Measurements from ENCODE around the gene SLCO1A2.

SLCO1A2 gene

GRCh38 chr12:21328578-21328977 is 6.1 kb downstream of the SLCO1A2 start:
- DNase-seq (ENCODE audit: low read depth in 2 of 2) = no peak

DNA sequence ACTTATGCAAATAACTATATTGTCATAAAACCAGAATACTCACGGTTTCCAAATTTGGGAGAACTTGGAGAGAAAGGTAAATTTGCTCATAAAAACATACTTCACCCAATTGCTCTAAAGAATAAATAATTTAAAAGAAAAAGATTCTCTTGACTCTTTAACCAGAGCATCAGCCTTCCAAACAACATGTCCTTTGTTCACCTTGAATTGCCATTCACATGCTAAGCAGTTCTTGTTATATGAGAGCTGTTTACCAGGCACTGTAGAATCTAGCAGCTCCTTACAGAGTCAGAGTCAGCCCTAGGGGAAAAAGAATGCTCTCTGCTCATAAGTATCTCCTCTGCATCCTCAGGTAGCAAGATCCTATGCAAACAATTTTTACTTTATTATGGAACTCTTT is 10.2 kb downstream of the SLCO1A2 start:
- no peak for DNase-seq (ENCODE audit: low read depth in 2 of 2)

- no peak for DNase-seq (ENCODE audit: low read depth in 2 of 2)
Observed at GRCh38 chr12:21323736-21324135, 11.0 kb downstream of the SLCO1A2 start.

DNA sequence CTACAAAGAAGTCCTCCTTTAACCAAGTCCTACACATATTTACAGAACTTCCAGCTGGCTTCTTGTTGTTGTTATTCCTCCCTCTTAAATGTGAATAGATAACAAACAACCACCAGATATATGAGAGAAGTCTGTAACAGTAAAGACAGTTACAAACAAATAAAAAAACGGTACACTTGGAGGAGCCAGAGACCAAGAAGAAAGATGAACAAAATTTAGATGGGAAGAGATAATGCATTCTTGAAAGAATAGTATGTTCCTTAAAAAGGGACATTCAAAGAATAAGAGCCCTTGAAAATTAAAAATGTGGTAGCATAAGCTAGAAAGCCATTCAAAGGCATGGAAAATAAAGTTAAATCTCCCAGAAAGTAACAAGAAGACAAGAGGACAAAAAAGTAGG is 25.9 kb downstream of the SLCO1A2 start:
- no peak for DNase-seq (ENCODE audit: low read depth in 2 of 2)

GRCh38 chr12:21305661-21306060 is 29.1 kb downstream of the SLCO1A2 start:
- DNase-seq (ENCODE audit: low read depth in 2 of 2) = no peak

GRCh38 chr12:21300632-21301031 is 34.1 kb downstream of the SLCO1A2 start:
- DNase-seq (ENCODE audit: low read depth in 2 of 2) = no peak

DNA sequence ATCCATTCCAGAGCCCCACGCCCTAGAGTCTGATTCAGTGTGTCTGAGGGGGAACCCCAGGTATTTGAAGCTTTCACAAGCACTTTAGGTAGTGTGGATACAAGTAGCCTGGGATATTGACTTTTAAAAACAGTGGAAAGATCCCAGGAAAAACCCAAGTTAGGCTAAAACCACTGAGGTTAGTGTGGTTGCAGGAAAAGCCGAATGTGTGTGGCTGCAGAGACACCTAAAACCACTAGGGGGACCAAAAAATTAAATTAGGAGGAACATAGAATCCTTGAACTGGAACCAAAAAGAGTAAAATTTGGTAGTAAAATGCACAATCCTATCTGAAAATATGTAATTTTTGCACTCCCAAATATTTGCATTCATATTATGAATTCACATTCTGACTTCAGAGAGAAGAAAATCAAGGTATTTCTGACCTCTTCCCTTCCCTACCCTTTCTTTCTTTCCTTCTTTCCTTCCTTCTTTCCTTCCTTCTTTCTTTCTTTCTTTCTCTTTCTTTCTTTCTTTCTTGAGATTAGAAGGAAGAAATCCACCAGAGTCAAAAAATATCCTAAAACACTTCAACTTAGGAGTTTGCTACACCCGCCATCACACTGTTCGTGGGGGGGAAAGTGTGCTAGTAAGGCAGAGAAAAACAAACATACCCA is 37.8 kb downstream of the SLCO1A2 start:
- DNase-seq (ENCODE audit: low read depth in 2 of 2) = no peak

GRCh38 chr12:21296348-21296747 is 38.4 kb downstream of the SLCO1A2 start:
- no peak for DNase-seq (ENCODE audit: low read depth in 2 of 2)

GRCh38 chr12:21294176-21294575 is 40.5 kb downstream of the SLCO1A2 start:
- no peak for DNase-seq (ENCODE audit: low read depth in 2 of 2)

DNA sequence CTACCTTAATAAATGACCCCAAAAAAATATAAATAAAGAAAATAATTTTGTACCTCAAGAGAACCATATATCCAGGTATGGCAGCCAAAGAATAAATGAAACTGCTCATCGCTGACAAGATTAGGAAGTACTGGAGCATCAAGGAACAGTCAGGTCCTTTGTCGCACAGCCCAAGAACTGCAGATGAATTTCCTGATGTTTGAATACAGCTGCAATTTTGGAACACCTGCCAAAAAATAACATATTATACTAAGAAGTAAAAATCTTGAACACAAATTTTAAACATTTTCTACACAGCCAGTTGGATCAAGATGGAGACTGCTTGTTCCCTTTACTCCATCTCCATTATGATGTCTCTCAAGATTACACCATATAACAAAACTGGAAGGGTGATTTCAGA is 42.6 kb downstream of the SLCO1A2 start:
- DNase-seq (ENCODE audit: low read depth in 2 of 2) = no peak

GRCh38 chr12:21289698-21290097 is 45.0 kb downstream of the SLCO1A2 start:
- no peak for DNase-seq (ENCODE audit: low read depth in 2 of 2)

DNA sequence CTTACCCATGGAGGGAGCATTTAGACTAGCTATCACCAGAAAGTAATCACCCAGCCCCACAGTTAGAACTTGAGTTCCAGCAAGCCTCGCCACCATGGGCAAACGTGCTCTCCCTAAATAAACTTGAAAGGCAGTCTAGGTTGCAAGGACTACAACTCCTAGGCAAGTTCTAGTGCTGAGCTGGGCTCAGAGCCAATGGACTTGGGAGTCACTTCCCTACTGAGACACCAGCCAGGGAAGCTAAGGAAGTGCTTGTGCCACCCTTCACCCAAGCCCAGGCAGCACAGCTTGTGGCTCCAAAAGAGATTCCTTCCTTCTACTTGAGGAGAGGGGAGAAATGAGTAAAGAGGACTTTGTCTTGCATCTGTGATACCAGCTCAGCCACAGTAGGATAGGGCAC is 57.9 kb downstream of the SLCO1A2 start:
- no peak for DNase-seq (ENCODE audit: low read depth in 2 of 2)

DNA sequence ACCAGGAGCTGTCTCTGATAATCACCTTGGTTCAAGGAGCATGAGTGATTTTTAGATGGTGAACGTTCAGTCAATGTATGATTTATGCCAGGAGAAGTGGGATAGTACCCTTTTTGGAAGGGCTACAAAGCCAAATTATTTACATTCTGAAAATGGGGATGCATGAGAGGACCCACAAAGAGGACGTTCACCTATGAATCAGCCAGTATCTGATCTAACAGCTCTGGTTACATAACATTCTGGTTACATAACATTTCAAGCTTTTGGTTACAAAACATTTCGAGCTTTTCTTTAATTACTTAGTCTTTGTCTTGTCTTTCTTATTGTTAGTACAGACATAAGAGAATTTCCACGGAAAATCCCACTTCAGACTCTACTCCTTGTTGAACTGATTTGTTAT is 68.8 kb downstream of the SLCO1A2 start:
- DNase-seq (ENCODE audit: low read depth in 2 of 2) = no peak

- no peak for DNase-seq (ENCODE audit: low read depth in 2 of 2)
Observed at GRCh38 chr12:21264232-21264631, 70.5 kb downstream of the SLCO1A2 start.

GRCh38 chr12:21257172-21257571 is 77.5 kb downstream of the SLCO1A2 start:
- DNase-seq (ENCODE audit: low read depth in 2 of 2) = no peak

DNA sequence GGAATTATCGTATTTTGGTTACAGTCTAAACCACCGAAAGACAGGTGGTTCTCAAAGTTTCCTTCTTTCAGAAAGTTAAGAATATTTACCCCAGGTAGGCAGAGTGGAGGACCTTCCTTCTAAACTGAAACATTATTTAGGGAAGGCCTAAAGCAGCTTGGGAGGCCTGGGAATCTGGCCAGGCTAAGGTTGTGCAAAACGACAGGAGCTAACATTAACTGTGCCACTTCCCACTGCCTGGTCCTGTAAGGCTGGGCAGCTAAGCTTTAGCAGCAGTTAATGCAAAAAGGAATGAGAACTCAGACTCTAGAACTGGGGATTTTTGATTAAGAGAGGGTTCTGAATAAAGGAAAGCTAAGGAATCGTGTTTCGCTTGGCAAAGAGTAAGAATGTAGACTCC is 82.6 kb downstream of the SLCO1A2 start:
- DNase-seq (ENCODE audit: low read depth in 2 of 2) = no peak

DNA sequence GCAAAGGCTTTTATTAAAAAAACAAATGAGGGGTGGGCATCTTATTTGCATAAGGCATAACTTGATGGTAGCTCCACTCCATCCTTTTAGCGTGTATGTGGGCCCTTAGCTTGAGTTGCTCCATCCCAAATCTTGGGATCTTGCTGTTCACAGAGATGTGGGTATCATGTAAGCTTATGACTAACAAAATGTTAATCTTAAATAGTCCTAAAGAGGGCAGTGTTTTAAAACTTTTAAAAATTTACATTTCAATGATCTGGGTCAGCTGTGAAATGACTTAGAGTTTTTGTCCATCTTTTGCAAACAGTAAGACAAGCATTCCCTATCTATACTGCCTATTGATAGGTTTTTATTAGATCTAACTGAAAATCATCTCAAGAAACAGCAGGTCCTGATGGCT is 86.0 kb downstream of the SLCO1A2 start:
- DNase-seq (ENCODE audit: low read depth in 2 of 2) = no peak

- DNase-seq (ENCODE audit: low read depth in 2 of 2) = no peak
Observed at GRCh38 chr12:21239866-21240265, 94.9 kb downstream of the SLCO1A2 start.

DNA sequence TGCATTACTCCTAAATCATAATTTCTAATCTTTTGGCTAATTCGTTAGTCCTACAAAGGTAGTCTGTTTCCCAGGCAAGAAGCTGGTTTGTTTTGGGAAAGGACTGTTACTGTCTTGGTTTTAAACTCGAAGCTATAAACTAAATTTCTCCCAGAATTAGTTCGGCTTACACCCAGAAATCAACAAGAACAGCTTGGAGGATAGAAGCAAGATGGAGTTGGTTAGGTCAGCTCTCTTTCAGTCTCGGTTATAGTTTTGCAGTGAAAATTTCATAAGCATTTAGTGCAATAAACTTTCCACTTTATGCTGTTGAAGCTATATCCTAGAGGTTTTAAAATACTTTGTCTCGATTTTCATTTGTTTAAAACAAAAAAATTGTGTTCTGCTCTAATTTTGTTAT is 100.3 kb downstream of the SLCO1A2 start:
- no peak for DNase-seq (ENCODE audit: low read depth in 2 of 2)

GRCh38 chr12:21223930-21224329 is 110.8 kb downstream of the SLCO1A2 start:
- DNase-seq (ENCODE audit: low read depth in 2 of 2) = no peak

DNA sequence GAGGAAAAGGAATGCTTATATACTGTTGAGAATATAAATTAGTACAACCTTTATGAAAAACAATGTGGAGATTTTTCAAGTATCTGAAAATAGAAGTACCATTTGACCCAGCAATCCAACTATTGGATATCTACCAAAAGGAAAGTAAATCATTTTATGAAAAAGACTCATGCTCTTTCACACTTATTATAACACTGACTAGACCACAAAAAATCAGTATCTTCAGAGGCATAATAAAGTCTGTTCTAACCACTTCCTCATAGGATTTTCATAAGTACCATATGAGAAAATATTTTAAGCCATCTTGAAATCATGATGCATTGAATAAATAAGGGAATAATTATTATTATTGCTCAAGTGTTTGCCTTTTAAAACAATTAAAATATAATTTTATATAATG is 112.9 kb downstream of the SLCO1A2 start:
- no peak for DNase-seq (ENCODE audit: low read depth in 2 of 2)

DNA sequence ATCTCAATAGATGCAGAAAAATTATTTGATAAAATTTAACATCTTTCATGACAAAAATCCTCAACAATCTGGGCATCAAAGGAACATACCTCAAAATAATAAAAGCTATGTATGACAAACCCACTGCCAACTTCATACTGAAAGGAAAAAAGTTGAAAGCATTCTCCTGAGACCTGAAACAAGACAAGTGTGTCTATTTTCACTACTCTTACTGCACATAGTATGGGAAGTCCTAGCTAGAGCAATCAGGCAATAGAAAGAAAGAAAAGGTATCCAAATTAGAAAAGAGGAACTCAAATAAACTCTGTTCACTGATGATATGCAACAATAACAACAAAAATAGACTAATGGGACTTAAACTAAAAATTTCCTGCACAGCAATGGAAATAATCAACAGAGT is 113.6 kb downstream of the SLCO1A2 start:
- no peak for DNase-seq (ENCODE audit: low read depth in 2 of 2)

DNA sequence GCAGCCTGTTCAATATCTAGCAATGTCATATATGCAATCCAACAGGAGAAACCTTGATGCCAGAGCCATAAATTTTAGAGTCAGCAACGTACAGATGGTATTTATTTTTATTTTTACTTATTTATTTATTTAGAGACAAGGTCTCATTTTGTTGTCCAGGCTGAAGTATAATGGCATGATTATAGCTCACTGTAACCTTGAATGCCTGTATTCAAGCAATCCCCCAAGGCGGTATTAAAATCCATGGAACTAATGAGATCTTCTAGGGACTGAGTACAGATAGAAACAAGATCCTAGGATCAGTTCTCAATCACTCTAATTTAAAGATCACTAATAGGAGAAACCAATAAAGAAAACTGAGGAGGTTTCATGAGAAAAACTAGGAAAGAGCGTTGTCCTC is 114.5 kb downstream of the SLCO1A2 start:
- DNase-seq (ENCODE audit: low read depth in 2 of 2) = no peak

DNA sequence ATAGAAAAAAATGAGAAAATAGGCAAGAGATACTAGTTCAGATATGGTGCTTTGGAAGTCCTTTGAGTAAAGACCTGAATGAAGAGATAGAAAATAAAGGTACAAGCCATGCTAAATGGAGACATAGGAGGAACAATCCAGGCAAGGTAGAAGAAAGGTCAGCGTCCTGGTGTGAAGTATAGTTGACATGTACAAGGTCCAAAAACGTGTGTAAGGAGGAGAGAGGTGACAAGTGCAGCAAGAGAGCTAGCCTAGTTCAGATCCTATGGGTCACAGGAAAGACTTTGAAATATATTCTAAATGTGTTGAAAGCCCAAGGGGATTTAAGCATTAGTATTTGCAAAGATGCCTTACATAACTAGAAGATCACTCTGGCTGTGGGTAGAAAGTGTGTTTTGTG is 115.5 kb downstream of the SLCO1A2 start:
- no peak for DNase-seq (ENCODE audit: low read depth in 2 of 2)

Measured in stimulated activated CD8-positive, alpha-beta memory T cell treated with anti-CD3 and anti-CD28 coated beads, Interleukin-2, amount 100 ng/mL, for 1 hour (primary cell).